GM21526 (cell line): Measurements from ENCODE around the gene RAB11FIP5.
"Not testable (repeated sequence)": the region's sequence is repeated elsewhere in the genome, so short reads cannot be mapped to it uniquely, and the experiment has no call there.

Experiments used
- ATAC-seq: cut with Tn5 transposase; IDR thresholded peaks from one replicate; pipeline ENCODE4 v1.9.1; 2021; ENCODE audit warnings: moderate library complexity; ENCODE audit not compliant: unreplicated experiment, low FRiP score

The RAB11FIP5 gene

GRCh38 chr2:73111073-73112025 is 1.4 kb downstream of the RAB11FIP5 start:
- no peak for ATAC-seq

GRCh38 chr2:73110168-73111072 is 2.3 kb downstream of the RAB11FIP5 start:
- no peak for ATAC-seq

- ATAC-seq = no peak
Measured at GRCh38 chr2:73109431-73110167, 3.1 kb downstream of the RAB11FIP5 start.

GRCh38 chr2:73107211-73107926 is 5.4 kb downstream of the RAB11FIP5 start:
- ATAC-seq = no peak

GRCh38 chr2:73106791-73107190 is 6.0 kb downstream of the RAB11FIP5 start:
- no peak for ATAC-seq

- no peak for ATAC-seq
Measured at GRCh38 chr2:73105511-73105971, 7.2 kb downstream of the RAB11FIP5 start.

GRCh38 chr2:73104933-73105332 is 7.8 kb downstream of the RAB11FIP5 start:
- no peak for ATAC-seq

- no peak for ATAC-seq
Measured at GRCh38 chr2:73103018-73103542, 9.7 kb downstream of the RAB11FIP5 start.

- ATAC-seq = no peak
Measured at GRCh38 chr2:73101626-73102256, 11.0 kb downstream of the RAB11FIP5 start.

- no peak for ATAC-seq
Measured at GRCh38 chr2:73100956-73101355, 11.8 kb downstream of the RAB11FIP5 start.

- no peak for ATAC-seq
Measured at GRCh38 chr2:73099486-73099885, 13.3 kb downstream of the RAB11FIP5 start.

GRCh38 chr2:73095910-73096309 is 16.8 kb downstream of the RAB11FIP5 start:
- ATAC-seq = no peak

- not testable (repeated sequence) for ATAC-seq
Measured at GRCh38 chr2:73093601-73094218, 19.0 kb downstream of the RAB11FIP5 start.

- ATAC-seq = no peak
Measured at GRCh38 chr2:73092146-73092783, 20.5 kb downstream of the RAB11FIP5 start.

- ATAC-seq = no peak
Measured at GRCh38 chr2:73091696-73092095, 21.1 kb downstream of the RAB11FIP5 start.

GRCh38 chr2:73091164-73091563 is 21.6 kb downstream of the RAB11FIP5 start:
- no peak for ATAC-seq

- no peak for ATAC-seq
Measured at GRCh38 chr2:73089270-73090030, 23.3 kb downstream of the RAB11FIP5 start.
